ENCODE data around the gene CD83. TPM values are rescaled to one million over a fixed set of nuclear protein-coding genes. Genes with fewer than 3 reads are reported as not detected.

Gene CD83
- polyA plus RNA-seq, 1 donor (not counting 4 experiments of a cell fraction or from before 2014, with no cell fraction given) = 3.4 TPM

- Histone ChIP-seq H3K79me2 (ENCODE audit: control insufficient read depth, insufficient read depth, low read length) (no peaks in the 10 kb centered on the region), H3K36me3 (ENCODE audit: control insufficient read depth in 2 of 2, extremely low read depth in 1 of 2, insufficient read depth in 2 of 2, low read length in 2 of 2) (no peaks in the 10 kb centered on the region), H4K20me1 (ENCODE audit: control insufficient read depth, extremely low read depth, insufficient read depth, low read length) (no peaks in the 10 kb centered on the region), H3K9me1 (ENCODE audit: control insufficient read depth, extremely low read depth, insufficient read depth, low read length) (no peaks in the 10 kb centered on the region), H3K4me3 (ENCODE audit: control insufficient read depth in 2 of 3, extremely low read depth in 1 of 3, insufficient read depth in 2 of 3, low read depth in 1 of 3, low read length in 3 of 3) (no peak overlapping the region), H3K9me3 (ENCODE audit: control insufficient read depth, low read depth, low read length) (no peaks in the 10 kb centered on the region), H3K27me3 (ENCODE audit: control insufficient read depth, extremely low read depth, insufficient read depth, low read length) (no peaks in the 10 kb centered on the region), H3K27ac (ENCODE audit: control insufficient read depth, insufficient read depth, low read length) (no peak overlapping the region), H3K9ac (ENCODE audit: control insufficient read depth, extremely low read depth, insufficient read depth, low read length) (no peak overlapping the region), H3K4me1 (ENCODE audit: control insufficient read depth, extremely low read depth, insufficient read depth, low read length) (peaks cover 20% of the 10 kb centered on the region), H3K4me2 (ENCODE audit: control insufficient read depth, extremely low read depth, insufficient read depth, low read depth, low read length) (no peak overlapping the region), H2AFZ (ENCODE audit: control insufficient read depth, low read length) (no peak overlapping the region)
- DNase-seq (ENCODE audit: low read depth, low spot score) (no peak), FAIRE-seq (no peak)
- TF ChIP-seq CTCF (optimal IDR thresholded peaks at IDR 0.05 in 1 of 3, IDR thresholded peaks at IDR 0.05 in 1 of 3, conservative IDR thresholded peaks at IDR 0.05 in 1 of 3; ENCODE audit: extremely low read depth in 1 of 3, insufficient read depth in 2 of 3, low read length in 3 of 3) = no peak
- TF ChIP-seq EZH2 (IDR thresholded peaks at IDR 0.05; ENCODE audit: low read length) = no peak
- dilution Hi-C loops (cut with MboI; ENCODE audit: extremely low pct_ligation_motif_present, low sequenced_read_pairs) = no loop called here
These were observed 33.2 kb upstream of the CD83 start for GRCh38 chr6:14084388-14084787.

- Histone ChIP-seq H3K36me3 (ENCODE audit: control insufficient read depth in 2 of 2, extremely low read depth in 1 of 2, insufficient read depth in 2 of 2, low read length in 2 of 2) (no peaks in the 10 kb centered on the region), H3K4me1 (ENCODE audit: control insufficient read depth, extremely low read depth, insufficient read depth, low read length) (peaks cover 13% of the 10 kb centered on the region), H3K4me2 (ENCODE audit: control insufficient read depth, extremely low read depth, insufficient read depth, low read depth, low read length) (no peak overlapping the region), H4K20me1 (ENCODE audit: control insufficient read depth, extremely low read depth, insufficient read depth, low read length) (no peaks in the 10 kb centered on the region), H2AFZ (ENCODE audit: control insufficient read depth, low read length) (no peak overlapping the region), H3K79me2 (ENCODE audit: control insufficient read depth, insufficient read depth, low read length) (no peaks in the 10 kb centered on the region), H3K9me1 (ENCODE audit: control insufficient read depth, extremely low read depth, insufficient read depth, low read length) (no peaks in the 10 kb centered on the region), H3K9ac (ENCODE audit: control insufficient read depth, extremely low read depth, insufficient read depth, low read length) (no peak overlapping the region), H3K27ac (ENCODE audit: control insufficient read depth, insufficient read depth, low read length) (no peak overlapping the region), H3K27me3 (ENCODE audit: control insufficient read depth, extremely low read depth, insufficient read depth, low read length) (no peaks in the 10 kb centered on the region), H3K4me3 (ENCODE audit: control insufficient read depth in 2 of 3, extremely low read depth in 1 of 3, insufficient read depth in 2 of 3, low read depth in 1 of 3, low read length in 3 of 3) (no peak overlapping the region), H3K9me3 (ENCODE audit: control insufficient read depth, low read depth, low read length) (no peaks in the 10 kb centered on the region)
- TF ChIP-seq EZH2 (IDR thresholded peaks at IDR 0.05; ENCODE audit: low read length) = no peak
- TF ChIP-seq CTCF (optimal IDR thresholded peaks at IDR 0.05 in 1 of 3, IDR thresholded peaks at IDR 0.05 in 1 of 3, conservative IDR thresholded peaks at IDR 0.05 in 1 of 3; ENCODE audit: extremely low read depth in 1 of 3, insufficient read depth in 2 of 3, low read length in 3 of 3) = no peak
- dilution Hi-C loops (cut with MboI; ENCODE audit: extremely low pct_ligation_motif_present, low sequenced_read_pairs) = no loop called here
- FAIRE-seq (no peak), DNase-seq (ENCODE audit: low read depth, low spot score) (no peak)
These were observed 32.3 kb upstream of the CD83 start for GRCh38 chr6:14085176-14085787.

Measured in keratinocyte (primary cell).